NCI-H146 (cell line): Measurements from ENCODE around the gene RNF14.
"Not testable (repeated sequence)": the region's sequence is repeated elsewhere in the genome, so short reads cannot be mapped to it uniquely, and the experiment has no call there.

Experiments used
- DNase-seq: peaks from one replicate; lab custom pipeline; 2025; lab: John Stamatoyannopoulos, UW

The RNF14 gene

GRCh38 chr5:142014911-142015584 is 46.1 kb downstream of the RNF14 start:
- DNase-seq = peak; percentile 36

GRCh38 chr5:142015781-142016533 is 47.1 kb downstream of the RNF14 start:
- no peak for DNase-seq

GRCh38 chr5:142016556-142016955 is 47.7 kb downstream of the RNF14 start:
- DNase-seq = no peak

DNA sequence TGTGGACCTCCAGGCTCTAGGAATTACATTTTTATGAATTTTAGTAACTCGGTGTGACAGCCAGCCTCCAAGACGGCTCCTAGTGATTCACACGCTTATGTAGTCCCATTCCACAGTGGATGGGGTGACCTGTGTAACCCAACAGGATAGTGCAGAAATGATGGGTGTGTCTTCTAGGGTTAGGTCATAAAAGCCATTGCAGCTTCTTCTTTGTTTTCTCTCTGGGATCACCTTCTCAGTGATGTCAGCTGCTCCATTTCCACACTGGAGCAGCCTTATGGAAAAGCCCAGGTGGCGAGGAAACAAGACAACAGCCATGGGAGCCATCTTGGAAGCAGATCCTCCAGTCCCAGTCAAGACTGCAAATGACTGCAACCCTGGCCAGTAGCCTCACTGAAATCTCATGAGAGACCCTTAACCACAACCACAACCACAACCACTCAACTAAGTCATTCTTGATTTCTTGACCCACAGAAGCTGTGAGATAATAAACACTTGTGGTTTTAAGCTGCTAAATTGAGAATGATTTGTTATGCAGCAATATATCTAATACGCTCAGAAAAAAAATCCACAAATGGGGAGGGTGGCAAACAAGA is 49.0 kb downstream of the RNF14 start:
- no peak for DNase-seq

- no peak for DNase-seq
Measured at GRCh38 chr5:142020122-142020659, 51.3 kb downstream of the RNF14 start.

- peak; percentile 21 for DNase-seq
Measured at GRCh38 chr5:142023836-142024235, 54.9 kb downstream of the RNF14 start.

- DNase-seq = peak; percentile 84
Measured at GRCh38 chr5:142024771-142025304, 55.9 kb downstream of the RNF14 start.

DNA sequence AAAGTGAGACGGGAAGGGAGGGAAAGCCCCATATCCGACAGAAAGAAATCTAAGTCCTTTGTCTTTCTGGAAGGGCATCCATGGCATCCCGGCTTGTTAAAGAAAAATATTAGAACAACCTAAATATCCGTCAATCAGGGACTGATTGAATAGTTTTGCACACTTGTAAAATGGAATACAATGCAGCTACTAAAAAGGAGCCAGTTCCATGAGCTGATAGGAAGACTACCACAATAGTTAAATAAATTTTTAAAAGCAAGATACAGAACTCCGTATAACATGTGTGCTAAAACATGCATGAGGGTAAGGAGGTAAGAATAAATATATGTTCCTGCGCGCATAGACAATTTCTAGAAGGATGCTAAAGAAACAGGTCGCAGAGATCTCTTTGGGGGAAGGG is 56.7 kb downstream of the RNF14 start:
- no peak for DNase-seq

DNA sequence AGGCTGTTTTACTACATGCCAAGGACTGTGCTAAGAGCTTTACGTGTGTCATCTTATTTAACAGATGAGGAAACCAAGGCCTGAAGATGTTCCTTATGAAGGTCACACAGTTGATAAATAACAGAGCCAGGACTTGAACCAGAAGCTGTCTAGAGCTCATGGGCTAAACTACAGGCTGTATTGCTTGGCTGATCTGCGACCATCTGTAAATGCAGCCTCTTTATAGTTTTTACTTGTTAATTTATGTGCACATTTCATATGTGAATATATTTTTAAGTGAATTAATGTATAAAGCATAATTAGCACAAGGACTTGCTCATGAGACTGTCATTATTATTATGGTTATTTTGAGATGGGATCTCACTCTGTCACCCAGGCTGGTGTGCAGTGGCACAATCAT is 63.2 kb downstream of the RNF14 start:
- DNase-seq = no peak

DNA sequence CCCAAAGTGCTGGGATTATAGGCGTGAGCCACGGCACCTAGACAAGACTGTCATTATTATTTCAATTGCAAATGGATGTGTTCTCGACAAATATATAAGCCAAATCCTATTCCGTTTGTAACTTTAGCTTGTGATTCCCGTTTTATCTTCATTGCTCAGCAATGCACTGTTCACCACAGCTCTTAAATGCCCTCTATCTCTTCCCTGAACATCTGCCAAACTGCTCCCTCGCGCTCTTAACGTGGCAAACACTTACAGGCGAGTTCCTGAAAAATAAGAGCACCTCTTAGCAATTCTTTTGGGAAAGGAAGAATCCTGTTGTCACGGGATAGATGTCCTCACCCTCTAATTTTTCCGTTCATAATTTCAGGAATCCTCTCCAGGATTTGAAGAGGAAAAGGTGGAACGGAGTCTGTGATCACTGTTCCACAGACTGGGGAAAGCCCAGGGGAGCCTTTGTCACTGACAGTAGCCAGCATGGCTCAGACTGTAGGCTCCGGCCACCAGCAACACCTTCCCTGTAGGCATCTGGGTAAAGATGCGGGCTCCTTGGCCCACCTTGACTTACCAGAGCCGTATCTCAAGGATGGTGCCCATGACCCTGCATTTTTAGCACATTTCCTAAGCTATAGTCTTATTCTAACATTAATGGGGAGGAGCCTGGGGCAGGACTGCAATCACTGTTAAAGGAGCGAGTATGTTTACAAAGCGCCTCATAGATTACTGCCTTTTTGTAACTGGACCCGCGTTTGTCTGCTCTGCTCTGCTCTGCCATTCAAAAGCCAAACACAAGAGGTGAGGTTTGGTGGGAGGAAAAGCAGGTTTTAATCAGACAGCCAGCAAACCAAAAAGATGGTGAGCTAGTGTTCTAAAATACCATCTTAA is 64.1 kb downstream of the RNF14 start:
- peak; percentile 29 for DNase-seq

- not testable (repeated sequence) for DNase-seq
Measured at GRCh38 chr5:142033632-142034567, 65.0 kb downstream of the RNF14 start.

DNA sequence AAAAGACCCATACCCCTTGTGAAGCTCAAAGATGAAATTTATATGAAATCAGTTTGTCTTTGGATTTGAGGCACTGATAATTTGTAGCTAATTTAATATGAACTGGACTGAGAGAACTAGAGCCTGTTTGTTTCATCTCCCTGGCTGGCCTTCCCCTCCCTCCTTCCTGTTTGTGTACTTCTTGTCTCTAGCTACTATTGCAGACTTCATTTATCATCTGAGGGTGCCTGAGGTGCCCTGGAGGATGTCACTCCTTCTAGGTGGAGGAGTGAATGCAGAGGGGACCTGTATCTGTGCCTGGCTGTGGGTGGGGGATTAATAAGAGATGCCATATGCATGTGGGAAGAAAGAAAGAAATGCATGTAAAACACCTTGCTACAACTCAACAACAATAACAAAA is 66.1 kb downstream of the RNF14 start:
- no peak for DNase-seq

DNA sequence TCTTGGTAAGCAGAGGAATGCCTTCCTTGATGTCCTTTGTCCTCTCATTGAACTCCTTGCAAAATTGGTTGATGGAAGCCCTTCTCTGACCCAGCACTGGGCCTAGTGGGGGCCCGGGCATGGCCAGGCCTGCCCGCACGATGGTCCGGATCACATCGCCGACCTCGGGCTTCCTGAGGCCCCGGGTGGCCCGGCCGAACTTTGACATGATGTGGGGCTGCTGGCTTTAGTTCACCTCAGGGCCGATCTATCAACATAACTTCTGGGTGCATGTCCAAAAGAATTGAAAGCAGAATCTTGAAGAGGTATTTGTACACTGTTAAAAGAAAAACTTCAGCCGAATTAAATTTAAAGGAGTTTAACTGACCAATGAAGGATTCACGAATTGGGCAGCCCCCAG is 68.0 kb downstream of the RNF14 start:
- DNase-seq = no peak

- not testable (repeated sequence) for DNase-seq
Measured at GRCh38 chr5:142037599-142037998, 68.7 kb downstream of the RNF14 start.

DNA sequence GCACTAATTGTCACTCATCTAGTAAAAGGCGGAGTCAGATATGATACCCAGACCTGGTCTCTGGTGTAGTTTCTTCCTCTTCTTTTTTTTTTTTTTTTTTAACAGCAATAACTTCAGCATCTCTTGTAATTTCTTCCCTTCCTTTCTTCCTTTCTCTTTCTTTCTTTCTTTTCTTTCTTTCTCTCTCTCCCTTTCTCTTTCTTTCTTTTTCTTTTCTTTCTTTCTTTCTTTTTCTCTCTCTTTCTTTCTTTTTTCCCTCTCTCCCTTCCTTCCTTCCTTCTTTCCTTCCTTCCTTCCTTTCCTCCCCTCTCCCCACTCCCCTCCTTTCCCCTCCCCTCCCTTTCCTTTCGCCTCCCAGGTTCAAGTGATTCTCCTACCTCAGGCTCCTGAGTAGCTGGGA is 69.8 kb downstream of the RNF14 start:
- no peak for DNase-seq
